OCI-LY3 (cell line): ENCODE measurements around the gene CYSRT1.

Experiments
- H2AFZ ChIP-seq: fragments of 200-600, 300-600 bp; shearing (Covaris generic); 2 replicates; pipeline ENCODE4 v1.6.0; 2014; ENCODE audit warnings: antibody characterized with exemption, low read depth, low read length
- H3K27ac ChIP-seq: fragments of 200-600, 300-600 bp; sonication (generic); 2 replicates; pipeline ENCODE4 v1.5.1; 2014; ENCODE audit warnings: mild to moderate bottlenecking, low read length, moderate library complexity, mixed read lengths
- H3K27me3 ChIP-seq: fragments of 200-600, 300-600 bp; sonication (generic); 2 replicates; pipeline ENCODE4 v1.6.1; 2014; ENCODE audit warnings: low read depth, low read length, mixed read lengths
- H3K36me3 ChIP-seq: fragments of 200-600, 300-600 bp; sonication (generic); replicated peaks from 2 replicates; pipeline ENCODE3; 2014; ENCODE audit warnings: low read depth, low read length, mixed read lengths
- H3K4me1 ChIP-seq: fragments of 300-600, 200-600 bp; sonication (generic); 2 replicates; pipeline ENCODE4 v1.6.1; 2014; ENCODE audit warnings: low read length, mixed read lengths
- H3K4me2 ChIP-seq: fragments of 200-600, 300-600 bp; sonication (generic); 2 replicates; pipeline ENCODE4 v1.6.1; 2014; ENCODE audit warnings: low read length, mixed read lengths
- H3K4me3 ChIP-seq: fragments of 300-600, 200-600 bp; sonication (generic); 2 replicates; pipeline ENCODE4 v1.5.1; 2014; ENCODE audit warnings: antibody characterized with exemption, mild to moderate bottlenecking, low read length, moderate library complexity
- H3K79me2 ChIP-seq: fragments of 300-600, 200-600 bp; shearing (Covaris generic); 2 replicates; pipeline ENCODE4 v1.6.1; 2014; ENCODE audit warnings: mild to moderate bottlenecking, low read length, mixed read lengths
- H3K9ac ChIP-seq: fragments of 300-600, 200-600 bp; shearing (Covaris generic); 2 replicates; pipeline ENCODE4 v1.6.0; 2014; ENCODE audit warnings: mild to moderate bottlenecking, low read length, moderate library complexity
- H3K9me3 ChIP-seq: fragments of 200-600, 300-600 bp; shearing (Covaris generic); 2 replicates; pipeline ENCODE4 v1.6.1; 2014; ENCODE audit warnings: low read length, mixed read lengths; ENCODE audit not compliant: insufficient read depth
- H4K20me1 ChIP-seq: fragments of 200-600, 300-600 bp; sonication (generic); 2 replicates; pipeline ENCODE4 v1.6.1; 2016; ENCODE audit warnings: low read length, mixed read lengths; ENCODE audit not compliant: insufficient read depth
- EZH2phosphoT487 ChIP-seq: fragments of 200-600 bp; shearing (Covaris generic); IDR thresholded peaks from 2 replicates; pipeline ENCODE4 v1.6.1; 2018; ENCODE audit warnings: antibody characterized with exemption, mixed run types, low read depth
- TF ChIP-seq, protein P1 (sequence below): fragments of 200-600, 300-600 bp; sonication (generic); IDR thresholded peaks from 2 replicates; pipeline ENCODE4 v1.5.1; 2014; ENCODE audit warnings: antibody characterized with exemption, low read length, low read depth

Gene CYSRT1

DNA sequence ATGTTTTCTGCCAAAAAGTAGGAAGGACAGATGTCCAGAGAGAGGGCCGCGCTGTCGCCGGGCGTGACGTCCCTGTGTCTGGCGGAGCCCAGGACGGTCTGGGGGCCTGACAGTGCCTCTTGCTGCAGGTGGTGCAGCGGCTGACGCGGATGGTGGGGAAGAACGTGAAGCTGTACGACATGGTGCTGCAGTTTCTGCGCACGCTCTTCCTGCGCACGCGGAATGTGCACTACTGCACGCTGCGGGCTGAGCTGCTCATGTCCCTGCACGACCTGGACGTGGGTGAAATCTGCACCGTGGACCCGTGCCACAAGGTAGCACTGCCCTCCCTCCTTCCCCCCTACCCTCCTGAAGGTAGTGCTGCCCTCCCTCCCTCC lies 37.9 kb downstream of the CYSRT1 start:
- H3K4me3 ChIP-seq: no peak overlapping the region
- H4K20me1 ChIP-seq: no peaks in the 10 kb centered on the region
- H3K4me2 ChIP-seq: no peak overlapping the region
- no peak for TF ChIP-seq EZH2phosphoT487
- TF ChIP-seq, protein P1, sequence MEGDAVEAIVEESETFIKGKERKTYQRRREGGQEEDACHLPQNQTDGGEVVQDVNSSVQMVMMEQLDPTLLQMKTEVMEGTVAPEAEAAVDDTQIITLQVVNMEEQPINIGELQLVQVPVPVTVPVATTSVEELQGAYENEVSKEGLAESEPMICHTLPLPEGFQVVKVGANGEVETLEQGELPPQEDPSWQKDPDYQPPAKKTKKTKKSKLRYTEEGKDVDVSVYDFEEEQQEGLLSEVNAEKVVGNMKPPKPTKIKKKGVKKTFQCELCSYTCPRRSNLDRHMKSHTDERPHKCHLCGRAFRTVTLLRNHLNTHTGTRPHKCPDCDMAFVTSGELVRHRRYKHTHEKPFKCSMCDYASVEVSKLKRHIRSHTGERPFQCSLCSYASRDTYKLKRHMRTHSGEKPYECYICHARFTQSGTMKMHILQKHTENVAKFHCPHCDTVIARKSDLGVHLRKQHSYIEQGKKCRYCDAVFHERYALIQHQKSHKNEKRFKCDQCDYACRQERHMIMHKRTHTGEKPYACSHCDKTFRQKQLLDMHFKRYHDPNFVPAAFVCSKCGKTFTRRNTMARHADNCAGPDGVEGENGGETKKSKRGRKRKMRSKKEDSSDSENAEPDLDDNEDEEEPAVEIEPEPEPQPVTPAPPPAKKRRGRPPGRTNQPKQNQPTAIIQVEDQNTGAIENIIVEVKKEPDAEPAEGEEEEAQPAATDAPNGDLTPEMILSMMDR: no peak
- H2AFZ ChIP-seq: no peak overlapping the region
- H3K9me3 ChIP-seq: no peaks in the 10 kb centered on the region
- no peak overlapping the region for H3K9ac ChIP-seq
- H3K4me1 ChIP-seq: no peaks in the 10 kb centered on the region
- 0 out of 2 replicates have a peak, but pooled peaks cover 3% of the 10 kb centered on the region for H3K79me2 ChIP-seq
- H3K36me3 ChIP-seq: peaks cover 24% of the 10 kb centered on the region
- H3K27me3 ChIP-seq: no peaks in the 10 kb centered on the region
- H3K27ac ChIP-seq: no peak overlapping the region

DNA sequence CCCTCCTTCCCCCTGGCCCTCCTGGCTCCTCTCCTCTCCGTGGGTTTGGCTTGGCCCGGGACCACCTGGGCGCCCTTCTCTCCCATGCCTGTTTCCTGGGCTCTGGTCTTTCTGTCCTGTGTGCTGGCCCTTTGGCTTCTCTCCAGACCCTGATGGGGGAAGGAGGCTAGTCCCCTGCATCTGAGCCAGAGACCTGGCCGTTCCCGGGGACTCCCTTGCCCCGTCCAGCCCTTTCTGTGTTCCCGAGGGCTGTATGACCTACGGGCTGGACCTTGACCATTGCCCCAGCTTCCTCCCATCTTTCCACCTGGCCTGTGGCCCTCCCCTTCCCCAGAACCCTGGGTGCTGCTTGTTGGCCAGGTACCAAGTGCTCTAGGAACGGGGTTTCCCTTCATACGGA lies 38.5 kb downstream of the CYSRT1 start:
- Histone ChIP-seq H3K36me3 (peaks cover 26% of the 10 kb centered on the region), H3K9ac (no peak overlapping the region), H3K9me3 (no peaks in the 10 kb centered on the region), H3K4me3 (no peak overlapping the region), H3K4me2 (no peak overlapping the region), H3K27me3 (no peaks in the 10 kb centered on the region), H2AFZ (no peak overlapping the region), H3K27ac (no peak overlapping the region), H3K4me1 (no peaks in the 10 kb centered on the region), H3K79me2 (0 out of 2 replicates have a peak, but pooled peaks cover 3% of the 10 kb centered on the region), H4K20me1 (no peaks in the 10 kb centered on the region)
- TF ChIP-seq, protein P1: no peak
- TF ChIP-seq EZH2phosphoT487: no peak

DNA sequence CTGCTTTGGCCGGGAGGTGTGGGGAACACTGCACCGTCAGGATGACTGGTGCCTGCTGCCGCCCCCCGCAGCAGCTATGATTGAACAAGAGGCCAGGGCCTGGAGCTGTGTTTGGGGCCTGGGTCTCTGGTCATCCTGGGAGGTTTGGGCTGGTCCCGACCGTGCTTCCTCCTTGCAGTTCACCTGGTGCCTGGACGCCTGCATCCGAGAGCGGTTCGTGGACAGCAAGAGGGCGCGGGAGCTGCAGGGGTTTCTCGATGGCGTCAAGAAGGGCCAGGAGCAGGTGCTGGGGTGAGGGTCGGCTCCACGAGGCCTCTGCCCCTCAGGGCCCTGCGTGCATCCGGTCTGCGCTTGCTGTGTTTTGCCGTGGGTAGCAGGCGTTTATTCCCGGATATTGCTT lies 39.1 kb downstream of the CYSRT1 start:
- H3K9me3 ChIP-seq: no peaks in the 10 kb centered on the region
- no peak overlapping the region for H3K4me3 ChIP-seq
- no peaks in the 10 kb centered on the region for H3K27me3 ChIP-seq
- H3K9ac ChIP-seq: no peak overlapping the region
- TF ChIP-seq, protein P1: no peak
- no peak for TF ChIP-seq EZH2phosphoT487
- H3K4me2 ChIP-seq: no peak overlapping the region
- peaks cover 27% of the 10 kb centered on the region for H3K36me3 ChIP-seq
- H3K79me2 ChIP-seq: no peaks in the 10 kb centered on the region
- H3K4me1 ChIP-seq: no peaks in the 10 kb centered on the region
- H3K27ac ChIP-seq: no peak overlapping the region
- no peaks in the 10 kb centered on the region for H4K20me1 ChIP-seq
- H2AFZ ChIP-seq: no peak overlapping the region

DNA sequence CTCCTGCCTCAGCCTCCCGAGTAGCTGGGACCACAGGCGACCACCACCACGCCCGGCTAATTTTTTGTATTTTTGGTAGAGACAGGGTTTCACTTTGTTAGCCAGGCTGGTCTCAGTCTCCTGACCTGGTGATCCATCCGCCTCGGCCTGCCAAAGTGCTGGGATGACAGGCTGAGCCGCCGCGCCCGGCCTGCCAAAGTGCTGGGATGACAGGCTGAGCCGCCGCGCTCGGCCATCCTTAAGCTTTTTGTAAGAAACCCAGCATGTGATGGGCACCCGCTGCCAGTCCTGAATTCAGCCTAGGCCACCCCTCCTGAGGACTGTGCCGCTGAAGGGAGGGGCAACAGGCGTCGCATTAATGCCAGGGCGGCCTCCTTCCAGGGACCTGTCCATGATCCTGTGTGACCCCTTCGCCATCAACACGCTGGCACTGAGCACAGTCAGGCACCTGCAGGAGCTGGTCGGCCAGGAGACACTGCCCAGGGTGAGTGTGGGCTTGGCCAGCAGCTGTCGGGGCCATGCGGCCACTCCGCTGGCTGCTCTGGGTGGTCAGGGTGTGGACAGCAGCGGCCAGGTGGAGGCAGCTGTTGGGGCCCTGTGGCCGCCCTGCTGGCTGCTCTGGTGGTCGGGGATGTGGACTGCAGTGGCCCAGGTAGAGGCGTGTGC lies 40.7 kb downstream of the CYSRT1 start:
- H3K79me2 ChIP-seq: no peaks in the 10 kb centered on the region
- no peaks in the 10 kb centered on the region for H3K4me1 ChIP-seq
- H4K20me1 ChIP-seq: no peaks in the 10 kb centered on the region
- no peak overlapping the region for H3K27ac ChIP-seq
- H3K4me3 ChIP-seq: no peak overlapping the region
- H3K9ac ChIP-seq: no peak overlapping the region
- no peak overlapping the region for H2AFZ ChIP-seq
- TF ChIP-seq, protein P1: no peak
- TF ChIP-seq EZH2phosphoT487: no peak
- no peaks in the 10 kb centered on the region for H3K9me3 ChIP-seq
- no peaks in the 10 kb centered on the region for H3K27me3 ChIP-seq
- H3K4me2 ChIP-seq: no peak overlapping the region
- H3K36me3 ChIP-seq: peaks cover 28% of the 10 kb centered on the region
